SK-N-SH (cell line): ENCODE data around the gene TAS2R41. TPM values are rescaled to one million over a fixed set of nuclear protein-coding genes. Genes with fewer than 3 reads are reported as not detected.
"Not testable (repeated sequence)": the region's sequence is repeated elsewhere in the genome, so short reads cannot be mapped to it uniquely, and the experiment has no call there.

Experiments
- CTCF ChIA-PET: fragments of 300-600, 350-600 bp; formaldehyde crosslinking; extraction: SDS; loops from one replicate; lab custom pipeline; 2021; lab: Yijun Ruan, JAX
- POLR2A ChIA-PET: fragments of 350-600 bp; sonication (Branson Sonifier 250); formaldehyde crosslinking; extraction: SDS; loops from one replicate; lab custom pipeline; 2020; ENCODE audit warnings: antibody characterized with exemption, inconsistent platforms; lab: Yijun Ruan, JAX
- DNase-seq: peaks from one replicate; pipeline ENCODE4 v3.0.0; 2012
- H2AFZ ChIP-seq: fragments of 200-600 bp; sonication (generic); 2 replicates; pipeline ENCODE4 v1.8.1; 2016; ENCODE audit warnings: antibody characterized with exemption, mild to moderate bottlenecking, low read depth
- H3F3A ChIP-seq: fragments of 200-600 bp; sonication (generic); replicated peaks from 2 replicates; pipeline ENCODE3; 2016; ENCODE audit warnings: antibody characterized with exemption, mild to moderate bottlenecking; ENCODE audit not compliant: insufficient read depth
- H3K27ac ChIP-seq, 2 experiments: fragments of 200-500 bp in 1 of 2; fragments of 200-600 bp in 1 of 2; sonication (Bioruptor generic) in 1 of 2; sonication (generic), shearing (Covaris generic) in 1 of 2; 2 replicates each; pipeline versions ENCODE4 v1.5.1 to v1.6.1; 2014 to 2016; ENCODE audit warnings: low read depth in 2 of 2, inconsistent platforms in 1 of 2, low read length in 1 of 2, mild to moderate bottlenecking in 1 of 2, mixed read lengths in 1 of 2
- H3K27me3 ChIP-seq: fragments of 200-600 bp; sonication (generic), shearing (Covaris generic); 2 replicates; pipeline ENCODE4 v1.6.1; 2016; ENCODE audit warnings: mixed run types; ENCODE audit not compliant: insufficient read depth
- H3K36me3 ChIP-seq, 2 experiments: fragments of 200-500 bp in 1 of 2; fragments of 200-600 bp in 1 of 2; sonication (Bioruptor generic) in 1 of 2; sonication (generic) in 1 of 2; replicated peaks in 1 of 2; 2 replicates each; pipeline versions ENCODE3 to v1.5.1; 2014 to 2016; ENCODE audit warnings: low read length in 1 of 2, mild to moderate bottlenecking in 1 of 2; ENCODE audit not compliant: insufficient read depth in 2 of 2, control insufficient read depth in 1 of 2
- H3K4me1 ChIP-seq, 2 experiments: fragments of 200-500 bp in 1 of 2; fragments of 200-600 bp in 1 of 2; sonication (Bioruptor generic) in 1 of 2; sonication (generic), shearing (Covaris generic) in 1 of 2; 2 replicates each; pipeline versions ENCODE4 v1.5.1 to v1.6.1; 2014 to 2016; ENCODE audit warnings: low read depth in 1 of 2, low read length in 1 of 2, mixed run types in 1 of 2; ENCODE audit not compliant: insufficient read depth in 2 of 2, control insufficient read depth in 1 of 2
- H3K4me2 ChIP-seq: fragments of 200-600 bp; sonication (generic), shearing (Covaris generic); 2 replicates; pipeline ENCODE4 v1.6.1; 2017; ENCODE audit warnings: mixed run types
- H3K4me3 ChIP-seq, 2 experiments: fragments of 200-500 bp in 1 of 2; fragments of 200-600 bp in 1 of 2; sonication (Bioruptor generic) in 1 of 2; sonication (generic), shearing (Covaris generic) in 1 of 2; 2 replicates each; pipeline versions ENCODE4 v1.5.1 to v1.8.1; 2014 to 2016; ENCODE audit warnings: low read depth in 2 of 2, inconsistent platforms in 1 of 2, low read length in 1 of 2, mild to moderate bottlenecking in 1 of 2, mixed read lengths in 1 of 2, moderate library complexity in 1 of 2
- H3K79me2 ChIP-seq: fragments of 200-600 bp; sonication (generic); 2 replicates; pipeline ENCODE4 v1.8.1; 2017; ENCODE audit warnings: mild to moderate bottlenecking; ENCODE audit not compliant: insufficient read depth
- H3K9ac ChIP-seq: fragments of 200-600 bp; sonication (generic); 2 replicates; pipeline ENCODE4 v1.6.1; 2017; ENCODE audit warnings: mixed run types
- H3K9me2 ChIP-seq: fragments of 200-600 bp; sonication (generic); 2 replicates; pipeline ENCODE4 v1.6.1; 2017; ENCODE audit warnings: mixed run types
- H3K9me3 ChIP-seq: fragments of 200-600 bp; sonication (generic); 2 replicates; pipeline ENCODE4 v1.6.1; 2017; ENCODE audit warnings: mixed run types, mild to moderate bottlenecking, moderate library complexity
- H4K20me1 ChIP-seq: fragments of 200-600 bp; sonication (generic); 2 replicates; pipeline ENCODE4 v1.6.1; 2017; ENCODE audit warnings: mild to moderate bottlenecking, mixed run types; ENCODE audit not compliant: insufficient read depth
- EP300 ChIP-seq, 2 experiments: IDR thresholded peaks; 2 replicates each; pipeline versions ENCODE4 v1.4.0 to v1.6.1; 2012; ENCODE audit warnings: borderline replicate concordance in 1 of 2, low read depth in 1 of 2, low read length in 1 of 2
- FOSL2 ChIP-seq: IDR thresholded peaks from 2 replicates; pipeline ENCODE4 v1.4.0; 2012; ENCODE audit warnings: low read depth, mild to moderate bottlenecking, moderate library complexity, borderline replicate concordance
- GABPA ChIP-seq: IDR thresholded peaks from 2 replicates; pipeline ENCODE4 v1.4.0; 2012; ENCODE audit warnings: low read depth, mild to moderate bottlenecking
- GATA2 ChIP-seq: sonication (generic); formaldehyde crosslinking; IDR thresholded peaks from 2 replicates; pipeline ENCODE4 v1.5.0; 2020; ENCODE audit warnings: mild to moderate bottlenecking, missing genetic modification reagents
- JUND ChIP-seq: IDR thresholded peaks from 2 replicates; pipeline ENCODE4 v1.4.0; 2012
- MAX ChIP-seq: IDR thresholded peaks from 2 replicates; pipeline ENCODE4 v1.4.0; 2012; ENCODE audit warnings: low read depth
- MXI1 ChIP-seq: IDR thresholded peaks from 2 replicates; pipeline ENCODE4 v1.6.1; 2012; ENCODE audit warnings: mild to moderate bottlenecking, low read depth, low read length, improper control_type of control experiment
- NFIC ChIP-seq: IDR thresholded peaks from 2 replicates; pipeline ENCODE4 v1.4.0; 2012; ENCODE audit warnings: borderline replicate concordance
- NRF1 ChIP-seq: IDR thresholded peaks from 2 replicates; pipeline ENCODE4 v1.6.1; 2012; ENCODE audit warnings: low read depth, mild to moderate bottlenecking, low read length
- PBX3 ChIP-seq: IDR thresholded peaks from 2 replicates; pipeline ENCODE4; 2012
- RXRA ChIP-seq: IDR thresholded peaks from 2 replicates; pipeline ENCODE4 v1.4.0; 2012; ENCODE audit warnings: low read depth, mild to moderate bottlenecking, borderline replicate concordance
- SIN3A ChIP-seq: IDR thresholded peaks from 2 replicates; pipeline ENCODE4 v1.6.1; 2012; ENCODE audit warnings: low read depth, mild to moderate bottlenecking, low read length, moderate library complexity, borderline replicate concordance
- TAF1 ChIP-seq: IDR thresholded peaks from 2 replicates; pipeline ENCODE4 v1.6.1; 2012; ENCODE audit warnings: low read depth, mild to moderate bottlenecking, low read length, moderate library complexity, borderline replicate concordance
- WGBS: methylation state at CpG from one replicate; pipeline ENCODE4 v1.1.6; 2017; ENCODE audit warnings: low lambda C conversion rate; 5-methylcytosine and 5-hydroxymethylcytosine counted together
- polyA plus RNA-seq, 3 experiments: library from polyadenylated mRNA; depleted of rRNA; stranded (reverse); fragments of >200 nt; gene quantifications; 2 replicates each; pipeline ENCODE4 v1.2.3, GENCODE V29; 2012

TAS2R41 gene
- polyA plus RNA-seq, 1 of the 3 experiments (the other 2 are of a cell fraction) = not detected

GRCh38 chr7:143485500-143485899 lies 7.8 kb downstream of the TAS2R41 start:
- peaks cover 17% of the 10 kb centered on the region for H3F3A ChIP-seq
- no peaks in the 10 kb centered on the region for H3K36me3 ChIP-seq
- 0 out of 2 replicates have a peak, but pooled peaks cover 2% of the 10 kb centered on the region for H3K9me2 ChIP-seq
- TF ChIP-seq MAX = no peak
- TF ChIP-seq EP300 (IDR thresholded peaks at IDR 0.05; ENCODE audit: borderline replicate concordance in 1 of 2, low read depth in 1 of 2, low read length in 1 of 2) = 0 out of 4 replicates have a peak, but pooled peaks of 1 of the 2 experiments have one; percentile 30
- TF ChIP-seq JUND = peak; percentile 38; the same call in 1 of the 2 replicates
- no peak for TF ChIP-seq TAF1
- peak; percentile 43 for TF ChIP-seq NFIC
- TF ChIP-seq SIN3A = no peak
- TF ChIP-seq MXI1 = no peak
- TF ChIP-seq GATA2 (CRISPR knock-in tag) = no peak
- no peak; the same call in 1 of the 2 replicates for TF ChIP-seq FOSL2
- peak; percentile 78; the same call in 1 of the 2 replicates for TF ChIP-seq RXRA
- no peak for TF ChIP-seq NRF1
- TF ChIP-seq PBX3 = peak; percentile 17; the same call in 1 of the 2 replicates
- no peak for TF ChIP-seq GABPA
- peaks cover 0 to 26% of the 10 kb centered on the region in 2 experiments; a peak in 3 of 4 replicates for H3K4me1 ChIP-seq
- no peaks in the 10 kb centered on the region for H3K79me2 ChIP-seq
- peak overlapping the region in 1 of 2 experiments; percentile 56; a peak in 2 of 4 replicates for H3K27ac ChIP-seq
- H3K4me3 ChIP-seq = no peak overlapping the region
- no peaks in the 10 kb centered on the region for H3K27me3 ChIP-seq
- 40% methylated on average over 6 of the region's 6 CpGs for WGBS
- POLR2A ChIA-PET = no interaction called here
- no peaks in the 10 kb centered on the region for H3K9me3 ChIP-seq
- no peak for DNase-seq
- no peaks in the 10 kb centered on the region for H4K20me1 ChIP-seq
- H2AFZ ChIP-seq = 0 out of 2 replicates have a peak overlapping the region, but pooled peaks have one; percentile 32
- no peak overlapping the region for H3K4me2 ChIP-seq
- CTCF ChIA-PET = no interaction called here
- H3K9ac ChIP-seq = no peak overlapping the region

GRCh38 chr7:143486266-143486665 lies 8.6 kb downstream of the TAS2R41 start:
- H3K4me3 ChIP-seq, H3K9me3 ChIP-seq, H3K9ac ChIP-seq, CTCF ChIA-PET, H4K20me1 ChIP-seq, H3K9me2 ChIP-seq, POLR2A ChIA-PET, DNase-seq, H3K36me3 ChIP-seq, H3K27me3 ChIP-seq, H3K79me2 ChIP-seq, H3K4me2 ChIP-seq: not testable (repeated sequence)
- peaks cover 23% of the 10 kb centered on the region for H3F3A ChIP-seq
- H2AFZ ChIP-seq = 0 out of 2 replicates have a peak overlapping the region, but pooled peaks have one; percentile 15
- H3K27ac ChIP-seq = peak overlapping the region in 1 of 2 experiments; percentile 66; a peak in 1 of 4 replicates
- 68% methylated on average over 3 of the region's 3 CpGs for WGBS
- peaks cover 2 to 29% of the 10 kb centered on the region in 2 experiments for H3K4me1 ChIP-seq
